ENCODE measurements around the gene OSMR. TPM values are rescaled to one million over a fixed set of nuclear protein-coding genes. Genes with fewer than 3 reads are reported as not detected.

OSMR gene
- total and polyA plus RNA-seq, 2 donors (not counting 3 experiments of a cell fraction or from before 2014, with no cell fraction given) = 6.1 to 19.7 TPM

GRCh38 chr5:38856660-38857059, 10.8 kb downstream of the OSMR start:
- Histone ChIP-seq H4K20me1 (replicated peaks; ENCODE audit: control insufficient read depth, extremely low read depth, insufficient read depth, low read length) (no peaks in the 10 kb centered on the region), H3K79me2 (ENCODE audit: control insufficient read depth, insufficient read depth, low read length) (no peaks in the 10 kb centered on the region), H2AFZ (ENCODE audit: low read depth, low read length) (no peak overlapping the region), H3K9ac (replicated peaks; ENCODE audit: extremely low read depth, insufficient read depth, low read length) (no peak overlapping the region), H3K36me3 (ENCODE audit: control insufficient read depth in 2 of 2, extremely low read depth in 1 of 2, insufficient read depth in 2 of 2, low read length in 2 of 2) (no peaks in the 10 kb centered on the region), H3K4me2 (ENCODE audit: insufficient read depth, low read length) (no peak overlapping the region), H3K4me1 (ENCODE audit: control insufficient read depth, extremely low read depth, insufficient read depth, low read length) (no peaks in the 10 kb centered on the region), H3K27me3 (ENCODE audit: control insufficient read depth in 2 of 2, insufficient read depth in 2 of 2, low read length in 2 of 2) (peaks cover 0 to 3% of the 10 kb centered on the region in 2 experiments), H3K9me1 (replicated peaks; ENCODE audit: control insufficient read depth, extremely low read depth, insufficient read depth, low read length) (no peaks in the 10 kb centered on the region), H3K9me3 (replicated peaks; ENCODE audit: control insufficient read depth, insufficient read depth, low read length) (no peaks in the 10 kb centered on the region), H3K4me3 (replicated peaks in 1 of 3; ENCODE audit: insufficient read depth in 1 of 3, low read depth in 1 of 3, low read length in 3 of 3) (no peak overlapping the region), H3K27ac (ENCODE audit: insufficient read depth, low read depth, low read length) (no peak overlapping the region)
- no peak for TF ChIP-seq POLR2A (IDR thresholded peaks at IDR 0.05; ENCODE audit: low read depth, low read length)
- TF ChIP-seq EZH2 (IDR thresholded peaks at IDR 0.05; ENCODE audit: borderline replicate concordance, low read depth, low read length, severe bottlenecking) = no peak
- no peak for TF ChIP-seq FOS (IDR thresholded peaks at IDR 0.05; ENCODE audit: borderline replicate concordance, insufficient read depth, low read length)
- TF ChIP-seq GATA2 (IDR thresholded peaks at IDR 0.05; ENCODE audit: insufficient read depth, insufficient read length, low read depth, low read length) = no peak
- TF ChIP-seq CTCF (IDR thresholded peaks at IDR 0.05; ENCODE audit: extremely low read depth in 1 of 2, insufficient read depth in 1 of 2, low read depth in 1 of 2, low read length in 2 of 2) = no peak
- TF ChIP-seq MAX (IDR thresholded peaks at IDR 0.05; ENCODE audit: insufficient read depth, insufficient read length) = no peak
- no peak for TF ChIP-seq JUN (IDR thresholded peaks at IDR 0.05; ENCODE audit: borderline replicate concordance, insufficient read depth, insufficient read length, low read depth)
- no peak for TF ChIP-seq MYC (IDR thresholded peaks at IDR 0.05; ENCODE audit: low read depth, low read length)
- no peak for TF ChIP-seq POLR2AphosphoS5 (IDR thresholded peaks at IDR 0.05; ENCODE audit: insufficient read depth, low read depth, low read length)
- dilution Hi-C loops (cut with MboI; ENCODE audit: extremely low pct_ligation_motif_present, low sequenced_read_pairs) = no loop called here
- BruUV-seq (replicated peaks) = no TSS peak
- DNase-seq (ENCODE audit: low read depth, low spot score) = no peak
- FAIRE-seq = no peak
- intact Hi-C loops (cut with micrococcal nuclease) = no loop called here
- ChIA-PET POLR2A (no interaction called here), CTCF (interaction anchor here (1.0 kb wide), 1 partner anchor 66 kb away, joined by 3 read pairs; no protein-coding TSS in a partner anchor)
